ENCODE data around the gene KDM4C.
"Not testable (repeated sequence)": the region's sequence is repeated elsewhere in the genome, so short reads cannot be mapped to it uniquely, and the experiment has no call there.

Gene KDM4C

DNA sequence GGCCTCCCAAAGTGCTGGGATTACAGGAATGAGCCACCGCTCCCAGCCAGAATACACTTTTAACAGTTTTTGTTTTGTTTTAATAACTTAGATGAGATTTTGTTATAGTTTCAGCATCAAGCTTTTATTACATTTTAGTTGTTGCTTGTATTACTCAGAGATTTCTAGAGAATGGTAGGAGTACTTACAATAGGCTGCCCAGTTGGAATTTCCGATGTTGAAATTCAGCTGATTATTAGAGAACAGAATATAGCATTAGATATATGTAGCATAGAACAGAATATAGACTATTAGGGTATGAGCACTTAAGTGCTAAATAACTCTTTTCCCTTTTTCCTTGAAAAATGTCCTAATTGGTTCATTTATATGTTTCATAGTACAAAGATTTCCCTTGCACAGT lies 6.2 kb downstream of the KDM4C start:
- DNase-seq (ENCODE audit: low read depth in 1 of 2, low spot score in 1 of 2), result no peak

DNA sequence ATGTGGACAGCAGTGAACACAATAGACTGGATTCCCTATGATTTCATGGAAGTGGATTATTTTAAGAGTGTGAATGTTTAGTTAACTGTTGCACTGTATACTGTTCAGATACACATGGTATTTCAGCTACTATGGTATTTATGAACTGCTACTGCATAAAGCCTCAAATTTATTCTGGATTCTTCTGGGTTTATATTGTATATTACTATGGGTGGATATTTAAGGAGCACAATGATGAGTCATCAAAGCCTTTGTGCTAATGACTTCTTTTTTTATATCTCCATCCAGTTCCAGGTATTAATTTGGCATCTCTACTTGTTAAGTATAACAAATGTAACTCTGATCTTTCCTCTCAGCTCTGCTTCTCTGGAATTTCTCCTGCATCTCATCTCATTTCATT lies 6.8 kb downstream of the KDM4C start:
- no peak for DNase-seq (ENCODE audit: low read depth in 1 of 2, low spot score in 1 of 2)

DNA sequence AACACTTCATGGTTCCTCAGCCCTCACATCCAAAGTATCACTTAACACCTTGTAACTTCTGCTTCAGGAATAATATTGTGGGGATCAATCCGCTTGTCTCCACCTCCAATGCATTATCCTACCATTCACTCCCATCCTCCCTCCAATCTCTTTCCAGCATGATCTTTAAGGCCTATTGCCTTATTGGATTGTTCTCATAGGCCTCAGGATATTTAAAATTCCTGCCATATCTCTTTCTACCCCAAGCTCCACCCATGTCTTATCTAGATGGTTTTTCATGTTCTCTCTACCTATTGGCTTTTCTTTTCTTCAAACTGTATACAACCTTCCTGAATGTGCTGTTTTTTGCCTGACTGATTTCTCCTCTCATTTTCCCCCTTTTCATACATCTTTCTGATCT lies 7.2 kb downstream of the KDM4C start:
- DNase-seq (ENCODE audit: low read depth in 1 of 2, low spot score in 1 of 2), result no peak

DNA sequence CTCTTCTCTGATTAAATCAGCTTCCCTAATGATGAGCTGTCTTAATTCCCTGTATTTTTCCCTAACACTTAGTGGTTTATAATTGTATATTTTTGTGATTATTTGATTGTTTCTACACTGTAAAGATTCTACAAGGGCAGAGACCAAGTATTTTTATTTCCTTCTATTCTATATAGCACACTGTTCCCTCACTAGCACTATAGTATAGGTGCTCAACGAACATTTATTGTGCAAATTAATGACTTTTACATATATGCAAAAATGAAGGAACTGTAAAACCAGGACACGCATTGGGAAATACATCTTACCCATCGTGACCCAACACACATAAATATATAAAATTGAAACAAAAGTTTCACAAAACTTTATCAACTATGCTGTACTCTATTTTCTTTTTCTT lies 7.6 kb downstream of the KDM4C start:
- no peak for DNase-seq (ENCODE audit: low read depth in 1 of 2, low spot score in 1 of 2)

DNA sequence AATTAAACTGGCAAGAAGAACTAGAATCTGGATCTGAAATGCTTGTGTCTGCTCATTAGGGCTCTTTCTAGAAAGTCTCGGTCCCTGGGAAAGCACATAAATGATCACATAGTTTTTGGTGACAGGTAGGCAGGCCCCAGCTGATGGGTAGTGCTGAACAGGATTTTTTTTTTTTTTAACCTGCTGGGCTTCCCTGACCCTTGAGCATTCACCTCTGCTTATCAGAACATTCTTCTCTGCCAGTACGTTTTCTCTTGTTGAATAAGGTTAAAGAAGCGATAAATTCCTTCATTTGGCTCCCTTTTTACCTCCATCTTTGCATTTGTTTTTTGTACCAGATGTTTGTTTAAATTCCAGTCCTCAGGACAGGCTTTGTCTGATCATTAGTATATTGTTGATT lies 8.8 kb downstream of the KDM4C start:
- no peak for DNase-seq (ENCODE audit: low read depth in 1 of 2, low spot score in 1 of 2)

DNA sequence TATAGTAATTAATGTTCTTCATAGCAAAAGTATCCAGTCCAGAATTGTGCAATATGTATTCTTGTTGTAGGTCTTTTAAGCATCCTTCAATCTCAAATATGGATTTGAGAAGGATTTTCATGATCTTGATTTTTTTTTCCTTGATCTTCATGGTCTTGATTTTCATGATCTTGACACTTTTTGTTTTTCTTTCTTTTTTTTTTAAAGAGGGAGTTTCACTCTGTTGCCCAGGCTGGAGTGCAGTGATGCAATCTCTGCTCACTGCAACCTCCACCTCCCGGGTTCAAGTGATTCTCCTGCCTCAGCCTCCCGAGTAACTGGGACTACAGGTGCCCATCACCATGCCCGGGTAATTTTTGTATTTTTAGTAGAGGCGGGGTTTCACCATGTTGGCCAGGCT lies 10.8 kb downstream of the KDM4C start:
- not testable (repeated sequence) for DNase-seq (ENCODE audit: low read depth in 1 of 2, low spot score in 1 of 2)

DNA sequence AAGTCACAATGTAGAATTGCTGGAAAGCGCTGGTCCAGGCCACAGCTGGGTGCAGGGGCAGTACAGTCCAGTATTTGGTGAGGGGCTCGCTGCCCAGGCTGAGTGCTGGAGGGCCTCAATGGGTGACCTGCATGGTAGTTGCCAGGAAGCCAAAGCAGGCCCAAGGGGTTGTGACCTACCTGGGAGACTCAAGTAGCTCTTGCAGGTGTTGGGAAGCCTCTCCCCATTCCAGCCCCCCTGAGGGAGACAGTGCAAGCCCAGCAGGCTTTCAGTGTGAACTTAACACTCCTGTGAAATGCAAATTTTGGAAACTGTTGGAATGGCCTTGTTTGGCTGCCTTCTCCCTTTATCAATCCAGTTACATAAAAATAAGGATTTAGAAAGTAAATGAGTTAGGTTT lies 13.9 kb downstream of the KDM4C start:
- DNase-seq (ENCODE audit: low read depth in 1 of 2, low spot score in 1 of 2), result no peak

DNA sequence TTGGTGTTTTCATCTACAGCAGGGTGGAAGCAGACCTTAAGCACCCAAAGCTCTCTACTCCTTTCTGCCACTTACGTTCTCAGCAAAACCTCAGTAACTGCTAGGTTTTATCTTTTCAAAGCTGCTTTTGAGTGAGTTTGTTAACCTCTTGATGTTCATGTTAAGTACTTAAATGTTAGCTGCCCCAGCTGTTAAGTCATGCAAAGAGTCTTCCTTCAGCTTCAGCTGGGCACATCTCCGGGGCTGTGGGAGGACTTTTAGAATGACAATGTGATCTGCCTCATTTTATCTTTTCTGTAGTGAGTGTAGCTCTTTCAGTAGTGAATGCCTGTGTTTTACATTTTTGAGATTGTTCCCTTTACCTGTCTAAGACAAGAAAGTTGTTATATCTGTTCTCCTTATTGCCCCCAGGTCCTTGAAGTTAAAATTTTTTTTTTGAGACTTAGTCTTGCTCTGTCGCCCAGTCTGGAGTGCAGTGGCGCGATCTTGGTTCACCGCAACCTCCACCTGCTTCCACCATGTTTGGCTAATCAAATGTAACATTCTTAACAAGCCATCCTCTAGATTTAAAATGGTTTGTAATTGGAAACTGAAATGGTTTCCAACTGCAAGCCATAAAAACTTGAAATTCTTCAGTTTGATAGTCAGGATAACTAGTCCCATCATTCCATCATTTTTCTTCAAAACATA lies 19.6 kb downstream of the KDM4C start:
- DNase-seq (ENCODE audit: low read depth in 1 of 2, low spot score in 1 of 2), result no peak

DNA sequence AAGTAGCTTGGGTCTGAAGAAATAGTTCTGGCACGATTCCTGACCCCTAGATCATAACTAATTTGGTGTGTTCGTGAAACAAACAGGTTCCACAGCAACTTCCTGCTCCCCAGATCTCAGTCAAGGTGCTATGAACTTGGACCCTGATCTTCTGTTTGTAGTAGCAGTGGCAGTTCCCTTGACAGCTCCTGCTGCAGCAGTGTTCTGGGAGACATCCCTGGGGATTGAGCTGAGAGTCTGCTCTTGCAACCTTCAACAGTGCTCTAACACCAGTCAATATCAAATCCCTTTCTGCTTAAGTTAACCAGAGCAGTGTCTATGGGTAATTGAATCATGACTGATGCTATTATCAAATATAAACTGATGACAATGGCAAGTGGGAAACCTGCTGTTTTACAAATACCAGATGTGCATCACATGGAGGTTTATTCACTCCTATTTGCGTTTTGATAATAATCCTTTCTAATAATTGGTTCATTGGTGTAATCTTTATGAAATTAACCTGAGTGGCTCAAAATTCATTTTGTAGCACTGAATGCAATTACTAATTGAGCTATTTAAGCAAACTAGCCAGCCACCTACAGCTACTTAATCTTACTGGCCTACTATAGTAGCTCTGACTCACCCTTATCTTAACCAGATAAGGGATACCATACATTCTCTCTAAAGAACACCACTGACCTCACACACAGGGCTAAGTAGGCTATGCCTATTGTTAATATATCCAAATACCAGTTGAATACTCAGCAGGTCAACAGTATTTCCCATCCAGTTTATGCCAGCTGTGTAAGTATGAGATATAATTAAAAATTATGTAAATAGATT lies 21.9 kb downstream of the KDM4C start:
- no peak for DNase-seq (ENCODE audit: low read depth in 1 of 2, low spot score in 1 of 2)

DNA sequence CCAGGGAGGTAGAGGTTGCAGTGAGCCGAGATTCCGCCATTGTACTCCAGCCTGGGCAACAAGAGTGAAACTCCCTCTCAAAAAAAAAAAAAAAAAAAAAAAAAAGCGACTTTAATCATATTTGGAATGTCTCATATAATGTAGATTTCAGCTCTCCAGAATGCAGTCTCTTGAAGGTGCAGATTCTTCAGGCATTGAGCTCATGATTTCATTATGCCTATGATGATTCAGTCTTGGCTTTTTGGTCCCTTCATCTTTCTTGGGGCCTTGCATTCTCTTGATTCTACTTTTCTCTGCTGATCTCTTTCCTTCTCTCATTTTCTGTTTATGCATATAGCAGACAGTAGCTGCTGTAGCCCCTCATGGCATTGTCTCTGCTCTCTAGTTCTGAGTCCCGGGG lies 22.9 kb downstream of the KDM4C start:
- DNase-seq (ENCODE audit: low read depth in 1 of 2, low spot score in 1 of 2), result no peak

DNA sequence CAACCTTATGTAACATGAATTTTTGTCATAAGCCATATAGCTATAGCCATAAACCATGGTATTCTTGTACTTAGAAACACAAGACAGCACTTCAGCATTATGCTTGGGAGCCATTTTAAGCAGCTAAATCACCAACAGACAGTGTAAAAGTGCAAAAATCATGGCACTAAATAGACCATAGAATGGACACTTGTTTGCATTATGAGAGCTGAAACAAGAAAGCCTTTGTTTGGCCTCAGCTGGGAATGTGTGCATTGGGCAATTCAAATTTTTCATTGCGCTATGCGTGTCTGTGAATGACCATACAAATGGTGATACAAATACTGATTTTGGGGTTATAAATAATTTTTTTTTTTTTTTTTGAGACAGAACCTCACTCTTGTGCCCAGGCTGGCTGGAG lies 23.7 kb downstream of the KDM4C start:
- no peak for DNase-seq (ENCODE audit: low read depth in 1 of 2, low spot score in 1 of 2)

DNA sequence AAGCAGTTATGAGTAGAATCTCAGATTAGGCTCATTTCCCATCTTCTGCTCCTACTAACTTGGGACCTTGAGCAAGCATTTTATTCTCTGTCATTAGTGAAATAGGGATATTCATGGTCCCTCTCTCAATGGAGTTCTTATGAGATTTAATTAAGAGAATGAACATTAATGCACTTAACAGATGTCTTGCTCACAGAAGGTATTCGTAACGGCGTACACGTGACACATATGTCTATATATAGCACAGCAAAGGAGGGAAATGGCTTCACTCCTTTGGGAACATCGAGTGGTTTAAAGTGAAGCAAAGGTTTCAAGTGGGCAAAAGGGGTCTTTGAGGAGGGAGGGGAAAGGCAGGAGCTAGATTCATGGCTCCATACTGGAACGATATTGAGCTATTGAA lies 24.6 kb downstream of the KDM4C start:
- no peak for DNase-seq (ENCODE audit: low read depth in 1 of 2, low spot score in 1 of 2)

DNA sequence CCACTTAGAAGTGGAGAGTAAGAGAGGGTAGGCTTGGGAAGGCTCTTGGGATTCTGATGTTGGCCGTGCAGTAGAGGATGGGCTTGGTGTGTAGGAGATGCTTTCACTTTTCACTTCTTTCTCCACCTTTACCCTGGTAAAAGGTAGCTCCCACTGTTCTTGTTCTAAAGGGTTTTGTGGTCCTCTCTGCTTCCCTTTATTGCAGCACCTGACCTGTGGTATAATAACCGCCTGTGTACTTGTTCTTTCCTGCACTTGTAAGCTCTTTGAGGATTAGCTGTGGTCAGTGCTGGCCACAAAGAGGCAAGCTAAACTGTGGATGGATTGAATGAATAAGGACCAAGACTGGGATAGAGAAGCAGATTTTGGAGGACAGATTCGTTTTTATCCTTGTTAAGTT lies 25.2 kb downstream of the KDM4C start:
- no peak for DNase-seq (ENCODE audit: low read depth in 1 of 2, low spot score in 1 of 2)

DNA sequence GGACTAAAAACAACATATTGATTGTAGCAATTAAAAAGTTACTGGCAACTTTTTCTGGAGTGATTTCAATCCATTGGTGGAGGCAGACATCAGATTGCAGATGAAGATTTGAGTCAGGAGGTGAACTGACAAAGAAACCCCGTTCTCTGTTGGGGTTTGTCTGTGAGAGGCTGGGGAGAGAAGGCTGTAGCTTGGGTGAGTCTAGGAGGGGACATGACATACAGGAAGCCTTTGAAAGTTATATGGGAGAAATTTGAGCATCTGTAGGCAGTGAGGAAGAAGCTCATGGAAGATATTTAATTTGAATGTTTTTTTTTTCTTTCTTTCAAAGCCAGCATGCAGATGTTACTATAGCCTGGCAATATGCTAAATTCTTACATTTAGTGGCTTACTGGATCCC lies 26.0 kb downstream of the KDM4C start:
- DNase-seq (ENCODE audit: low read depth in 1 of 2, low spot score in 1 of 2), result no peak

DNA sequence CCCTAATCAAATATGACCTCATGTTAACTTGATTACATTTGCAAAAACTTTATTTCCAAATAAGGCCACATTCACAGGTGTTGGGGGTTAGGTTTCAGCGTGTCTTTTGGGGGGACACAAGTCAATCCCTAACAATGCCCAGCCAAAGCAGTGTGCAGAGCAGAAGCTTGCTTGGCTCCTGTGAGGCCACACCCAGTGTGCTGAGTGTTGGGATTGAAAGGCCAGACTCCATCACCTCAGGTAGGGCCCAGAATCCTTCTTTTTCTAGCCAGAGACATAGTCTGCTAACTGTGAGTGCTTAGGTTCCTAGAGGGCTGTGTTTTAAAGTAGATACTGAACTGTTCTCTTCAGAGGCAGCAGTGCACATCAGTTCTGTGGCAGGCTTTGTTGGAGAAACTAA lies 27.9 kb downstream of the KDM4C start:
- DNase-seq (ENCODE audit: low read depth in 1 of 2, low spot score in 1 of 2), result no peak

DNA sequence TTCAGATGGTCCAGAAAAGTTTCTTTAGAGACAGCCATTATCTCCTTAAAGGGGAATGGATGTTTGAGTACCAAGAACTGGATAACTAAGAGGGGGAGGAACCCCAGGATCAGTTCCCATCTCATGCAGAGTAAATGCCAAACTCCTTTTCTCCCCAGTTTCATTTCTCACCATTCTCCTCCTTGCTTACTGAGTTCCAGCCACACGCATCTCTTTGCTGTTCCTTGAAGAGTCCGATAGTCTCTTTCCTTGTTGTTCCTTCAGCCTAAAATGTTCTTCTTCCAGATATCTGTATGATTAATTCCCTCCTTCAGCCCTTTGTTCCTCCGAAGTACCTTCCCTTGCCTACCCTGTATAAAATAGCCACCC lies 30.0 kb downstream of the KDM4C start:
- no peak for DNase-seq (ENCODE audit: low read depth in 1 of 2, low spot score in 1 of 2)

DNA sequence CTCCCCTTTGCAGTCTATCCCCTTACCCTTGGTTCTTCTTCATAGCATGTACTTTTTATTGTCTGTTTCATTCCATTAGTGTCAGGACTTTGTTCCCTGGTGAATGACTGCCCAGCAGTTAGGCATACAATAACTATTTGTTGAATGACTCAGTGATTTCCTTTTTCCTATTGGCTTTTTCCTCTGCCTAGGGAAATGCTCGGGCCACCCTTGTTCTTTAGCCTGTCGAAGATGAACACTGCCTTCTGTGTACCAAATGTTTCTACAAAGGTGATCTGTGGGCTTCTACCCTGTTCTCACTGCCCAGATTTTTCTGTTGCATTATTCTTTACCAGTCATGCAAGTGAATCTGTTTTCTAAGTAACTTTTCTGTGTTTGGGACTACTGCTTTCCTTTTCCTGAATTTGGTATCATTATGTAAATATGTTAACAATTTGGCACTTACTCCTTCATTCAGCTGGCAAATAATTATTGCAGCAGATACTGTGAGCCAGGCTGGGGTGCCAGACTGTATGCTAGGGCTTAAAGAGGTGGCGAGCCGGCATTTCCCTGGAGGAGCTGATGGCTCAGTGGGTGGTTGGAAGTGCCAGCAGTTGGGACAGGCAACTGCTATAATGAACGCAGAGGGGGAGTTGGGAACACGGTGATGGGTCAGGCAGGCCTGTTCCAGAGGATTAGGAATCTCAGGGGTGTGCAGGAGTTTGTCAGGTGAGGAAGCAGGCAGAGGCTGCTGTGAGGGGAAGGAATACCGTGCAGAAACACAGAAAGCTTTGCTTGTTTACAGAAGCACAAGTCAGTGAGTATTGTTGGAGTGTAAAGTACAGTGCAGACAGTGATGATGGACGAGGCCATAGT lies 30.6 kb downstream of the KDM4C start:
- DNase-seq (ENCODE audit: low read depth in 1 of 2, low spot score in 1 of 2), result no peak

DNA sequence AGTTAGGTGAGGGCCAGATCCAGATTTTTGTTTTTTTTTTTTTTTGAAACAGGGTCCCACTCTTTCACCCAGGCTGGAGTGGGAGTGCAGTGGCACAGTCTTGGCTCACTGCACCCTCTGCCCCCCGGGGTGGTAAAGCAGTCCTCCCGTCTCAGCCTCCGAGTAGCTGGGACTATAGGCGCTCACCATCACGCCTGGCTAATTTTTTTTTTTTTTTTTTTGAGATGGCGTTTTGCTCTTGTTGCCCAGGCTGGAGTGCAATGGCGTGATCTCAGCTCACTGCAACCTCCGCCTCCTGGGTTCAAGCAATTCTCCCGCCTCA lies 31.2 kb downstream of the KDM4C start:
- not testable (repeated sequence) for DNase-seq (ENCODE audit: low read depth in 1 of 2, low spot score in 1 of 2)

DNA sequence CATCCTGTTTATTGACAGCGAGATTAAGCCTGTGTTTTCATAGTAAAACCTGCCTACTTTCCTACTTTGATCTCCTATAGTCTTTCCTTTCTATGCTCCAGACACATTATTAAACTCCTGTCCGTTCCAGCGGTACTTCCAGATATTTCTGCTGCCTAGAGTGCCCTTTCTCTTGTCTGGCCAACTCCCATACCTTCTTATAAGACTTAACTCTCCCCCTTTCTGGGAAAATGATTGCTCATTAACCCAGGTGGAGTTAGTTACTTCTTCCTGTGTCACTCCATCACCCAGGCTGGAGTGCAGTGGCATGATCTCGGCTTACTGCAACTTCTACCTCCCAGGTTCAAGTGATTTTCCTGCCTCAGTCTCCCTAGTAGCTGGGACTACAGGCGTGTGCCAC lies 33.1 kb downstream of the KDM4C start:
- no peak for DNase-seq (ENCODE audit: low read depth in 1 of 2, low spot score in 1 of 2)

DNA sequence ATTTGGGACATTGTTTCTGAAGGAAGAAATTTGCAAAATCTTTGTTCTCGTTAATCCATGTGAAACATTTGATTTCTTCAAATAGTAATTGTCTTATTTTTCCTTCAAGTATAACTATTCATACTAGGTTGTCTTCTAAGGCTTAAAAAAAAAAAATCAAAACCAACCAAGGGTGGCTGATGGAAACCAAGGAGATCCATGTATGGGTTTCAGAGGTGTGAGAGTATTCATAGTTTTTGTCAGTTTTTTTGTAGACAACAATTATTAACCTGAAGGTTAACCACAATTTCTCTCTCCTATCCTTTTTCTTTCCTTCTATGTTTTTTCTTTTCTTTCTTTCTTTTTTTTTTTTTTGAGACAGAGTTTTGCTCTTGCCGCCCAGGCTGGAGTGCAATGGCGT lies 35.4 kb downstream of the KDM4C start:
- no peak for DNase-seq (ENCODE audit: low read depth in 1 of 2, low spot score in 1 of 2)

DNA sequence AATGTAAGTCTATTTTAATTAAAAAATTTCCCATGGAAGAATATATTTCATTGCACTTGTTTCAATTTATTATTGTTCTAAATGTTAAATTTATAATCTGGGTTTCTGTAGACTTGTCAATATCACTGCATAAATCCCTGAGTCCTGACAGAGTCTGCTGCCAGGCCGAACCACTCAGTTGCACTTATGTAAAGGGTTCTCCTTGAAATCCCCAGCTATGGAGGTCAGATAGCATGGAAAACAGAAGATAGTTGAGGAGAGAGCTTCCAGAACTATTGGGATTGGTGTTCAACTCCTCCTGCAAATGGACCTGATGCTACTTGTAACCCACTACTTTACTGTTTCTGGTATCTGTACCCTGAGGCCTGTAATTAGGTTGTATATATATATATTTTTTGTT lies 37.2 kb downstream of the KDM4C start:
- DNase-seq (ENCODE audit: low read depth in 1 of 2, low spot score in 1 of 2), result no peak

DNA sequence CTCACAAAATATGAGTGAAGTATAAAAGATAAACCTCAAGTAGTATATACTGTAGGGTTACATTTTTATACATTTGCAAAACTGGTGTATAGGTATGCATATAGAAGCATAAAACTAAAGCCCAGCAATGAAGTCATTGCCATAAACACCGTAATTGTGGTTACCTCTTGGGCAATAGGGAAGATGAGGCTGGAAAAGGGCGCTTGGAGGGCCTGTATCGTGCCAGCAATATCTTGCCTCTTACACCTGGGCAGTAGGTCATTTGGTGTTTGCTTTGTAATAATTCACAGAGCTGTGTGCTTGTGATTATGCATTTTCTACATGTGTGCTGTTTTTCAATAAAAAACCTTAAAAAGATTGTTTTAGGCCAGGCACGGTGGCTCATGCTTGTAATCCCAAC lies 45.2 kb downstream of the KDM4C start:
- DNase-seq (ENCODE audit: low read depth in 1 of 2, low spot score in 1 of 2), result no peak

Measured in activated T-helper 1 cell treated with anti-CD3 and anti-CD28 coated beads, Interleukin-2, amount 50 U/mL, for 16 hours (primary cell).